Measurements from ENCODE around the gene RBKS.

The RBKS gene

DNA sequence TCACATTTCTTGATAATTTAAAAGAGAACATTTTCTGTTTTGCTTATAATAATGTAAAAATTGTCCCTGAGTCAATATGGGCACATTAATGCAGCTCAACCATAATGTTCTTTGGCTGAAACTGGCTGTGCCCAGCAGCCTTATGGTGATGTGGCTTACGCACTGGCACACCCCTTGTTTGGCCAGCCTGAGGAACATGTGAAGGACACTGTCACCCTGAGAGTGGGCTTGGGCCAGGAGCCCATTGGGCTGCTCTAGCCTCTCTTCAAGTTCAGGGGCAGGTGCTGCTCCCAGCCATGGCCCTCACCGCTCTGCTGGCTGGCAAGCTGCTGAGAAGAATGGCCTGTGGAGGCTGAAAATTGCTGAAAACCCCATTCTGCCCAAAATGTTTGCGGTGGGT lies 81.2 kb downstream of the RBKS start:
- TF ChIP-seq, protein P1, sequence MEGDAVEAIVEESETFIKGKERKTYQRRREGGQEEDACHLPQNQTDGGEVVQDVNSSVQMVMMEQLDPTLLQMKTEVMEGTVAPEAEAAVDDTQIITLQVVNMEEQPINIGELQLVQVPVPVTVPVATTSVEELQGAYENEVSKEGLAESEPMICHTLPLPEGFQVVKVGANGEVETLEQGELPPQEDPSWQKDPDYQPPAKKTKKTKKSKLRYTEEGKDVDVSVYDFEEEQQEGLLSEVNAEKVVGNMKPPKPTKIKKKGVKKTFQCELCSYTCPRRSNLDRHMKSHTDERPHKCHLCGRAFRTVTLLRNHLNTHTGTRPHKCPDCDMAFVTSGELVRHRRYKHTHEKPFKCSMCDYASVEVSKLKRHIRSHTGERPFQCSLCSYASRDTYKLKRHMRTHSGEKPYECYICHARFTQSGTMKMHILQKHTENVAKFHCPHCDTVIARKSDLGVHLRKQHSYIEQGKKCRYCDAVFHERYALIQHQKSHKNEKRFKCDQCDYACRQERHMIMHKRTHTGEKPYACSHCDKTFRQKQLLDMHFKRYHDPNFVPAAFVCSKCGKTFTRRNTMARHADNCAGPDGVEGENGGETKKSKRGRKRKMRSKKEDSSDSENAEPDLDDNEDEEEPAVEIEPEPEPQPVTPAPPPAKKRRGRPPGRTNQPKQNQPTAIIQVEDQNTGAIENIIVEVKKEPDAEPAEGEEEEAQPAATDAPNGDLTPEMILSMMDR (IDR thresholded peaks at IDR 0.05; ENCODE audit: extremely low read depth, missing control alignments): no peak
- DNase-seq (ENCODE audit: low spot score): no peak

DNA sequence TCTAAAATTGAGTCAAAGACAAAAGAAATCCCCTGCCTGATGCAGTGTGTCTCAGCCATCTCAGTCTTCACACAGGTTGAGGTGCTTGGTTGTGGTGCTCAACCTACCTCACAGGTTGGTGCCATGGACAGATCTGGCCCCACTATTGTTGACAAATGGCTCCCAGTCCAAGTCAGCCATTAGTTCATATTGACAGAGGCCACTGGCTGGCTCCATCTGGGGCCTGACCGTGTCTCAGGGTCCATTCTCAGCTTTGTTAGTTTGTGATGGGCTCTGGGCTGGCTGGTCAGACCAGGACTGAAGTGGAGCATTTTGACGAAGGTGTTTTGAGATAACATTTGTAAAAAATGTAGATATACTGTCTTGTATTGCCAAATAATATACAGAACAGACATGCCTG lies 81.8 kb downstream of the RBKS start:
- TF ChIP-seq, protein P1 (IDR thresholded peaks at IDR 0.05; ENCODE audit: extremely low read depth, missing control alignments): no peak
- no peak for DNase-seq (ENCODE audit: low spot score)

DNA sequence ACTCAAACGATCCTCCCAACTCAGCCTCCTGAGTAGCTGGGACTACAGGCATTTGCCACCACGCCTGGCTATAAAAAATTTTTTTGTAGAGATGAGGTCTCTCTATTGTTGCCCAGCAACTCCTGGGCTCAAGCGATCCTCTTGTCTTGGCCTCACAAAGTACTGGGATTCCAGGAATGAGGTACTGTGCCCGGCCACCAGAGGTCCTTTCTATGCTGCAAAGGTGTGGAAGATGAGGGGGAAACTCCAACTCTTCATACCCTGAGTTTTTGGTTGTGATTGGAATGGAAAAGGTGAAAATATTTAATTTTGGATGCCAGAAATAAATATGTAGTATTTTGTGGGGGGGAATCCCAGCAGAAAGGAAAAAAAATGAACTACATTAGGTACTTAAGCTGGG lies 82.7 kb downstream of the RBKS start:
- TF ChIP-seq, protein P1 (IDR thresholded peaks at IDR 0.05; ENCODE audit: extremely low read depth, missing control alignments): no peak
- DNase-seq (ENCODE audit: low spot score): no peak

DNA sequence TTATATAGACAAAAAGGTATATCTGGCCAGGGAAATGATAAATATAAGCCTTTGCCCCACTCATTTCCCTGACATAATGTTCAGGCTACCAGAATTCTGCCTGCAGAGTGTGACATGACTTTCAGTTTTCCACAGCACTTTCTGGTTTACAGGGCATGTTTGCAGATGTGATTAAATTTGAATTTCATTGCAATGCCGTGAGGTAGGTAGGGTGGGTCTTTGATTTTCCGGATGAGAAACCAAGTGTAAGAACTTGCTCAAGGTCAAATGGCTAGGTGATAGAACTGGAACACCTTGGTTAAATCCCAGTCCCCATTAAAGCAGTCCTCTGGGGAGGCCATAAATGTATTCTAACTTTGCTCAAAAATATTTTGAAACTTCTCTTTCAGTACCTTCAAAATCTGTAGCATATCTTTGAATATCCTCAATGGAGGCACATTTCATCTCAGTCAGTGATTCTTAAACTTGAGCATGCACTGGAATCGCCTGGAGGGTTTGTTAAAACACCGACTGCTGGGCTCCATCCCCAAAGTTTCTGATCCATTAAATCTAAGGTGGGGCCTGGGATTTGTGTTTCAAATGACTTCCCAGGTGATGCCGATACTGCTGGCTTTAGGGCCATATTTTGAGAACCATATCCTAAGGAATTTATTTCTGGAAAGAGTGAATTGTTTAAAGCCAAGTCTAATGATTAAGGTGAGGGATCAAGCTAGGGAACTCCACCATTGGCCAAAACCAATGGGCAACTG lies 83.7 kb downstream of the RBKS start:
- DNase-seq (ENCODE audit: low spot score): no peak
- TF ChIP-seq, protein P1 (IDR thresholded peaks at IDR 0.05; ENCODE audit: extremely low read depth, missing control alignments): no peak

DNA sequence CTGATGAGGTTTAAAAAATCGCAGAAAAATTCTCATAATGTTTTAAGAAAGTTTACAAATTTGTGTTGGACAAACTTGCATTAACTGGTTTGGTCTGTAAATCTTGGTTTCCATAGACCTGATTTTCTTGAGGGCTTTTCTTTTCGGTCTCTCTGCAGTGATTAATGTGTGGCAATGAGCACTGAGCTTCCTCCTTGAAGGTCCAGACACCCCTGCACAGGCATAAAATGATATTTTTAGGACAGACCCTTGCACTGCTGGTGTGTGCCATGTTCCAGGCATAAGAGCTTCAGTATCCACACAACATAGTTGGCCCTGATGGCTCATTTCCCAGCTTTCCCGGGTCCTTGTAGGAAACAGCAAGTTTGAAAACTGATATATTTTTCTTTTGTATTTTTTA lies 85.0 kb downstream of the RBKS start:
- DNase-seq (ENCODE audit: low spot score): no peak
- TF ChIP-seq, protein P1 (IDR thresholded peaks at IDR 0.05; ENCODE audit: extremely low read depth, missing control alignments): no peak

DNA sequence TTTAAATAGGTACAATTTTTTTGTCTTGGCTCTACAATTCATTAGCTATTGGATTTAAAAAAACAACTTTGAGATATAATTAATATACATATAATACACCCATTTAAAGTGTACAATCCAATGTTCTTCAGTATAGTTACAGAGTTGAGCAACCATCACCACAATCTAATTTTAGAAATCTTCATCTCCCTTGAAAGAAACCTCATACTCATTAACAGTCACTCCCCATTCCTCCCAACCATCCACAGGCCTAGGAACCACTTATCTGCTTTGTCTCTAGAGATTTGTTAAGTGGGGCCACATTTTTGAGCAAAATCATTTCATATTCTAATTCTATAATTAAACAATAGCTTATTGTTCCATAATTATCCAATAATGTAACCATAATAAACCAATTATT lies 86.0 kb downstream of the RBKS start:
- DNase-seq (ENCODE audit: low spot score): no peak
- TF ChIP-seq, protein P1 (IDR thresholded peaks at IDR 0.05; ENCODE audit: extremely low read depth, missing control alignments): no peak

DNA sequence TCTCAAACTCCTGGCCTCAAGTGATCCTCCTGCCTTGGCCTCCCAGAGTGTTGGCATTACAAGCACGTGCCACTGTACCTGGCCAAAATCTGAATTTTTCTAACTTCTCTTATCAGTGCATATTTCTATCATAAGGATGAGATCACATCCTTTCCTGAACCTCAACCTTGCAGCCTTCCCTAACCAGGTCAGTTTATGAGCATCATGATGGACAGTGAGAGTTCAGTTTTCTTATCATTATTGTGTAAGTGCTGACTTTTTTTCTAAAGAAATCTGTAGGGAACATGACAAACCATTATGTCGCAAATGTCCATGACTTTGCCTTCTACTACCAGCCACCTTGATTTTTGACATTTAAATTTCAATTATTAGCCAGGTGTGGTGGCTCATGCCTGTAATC lies 87.1 kb downstream of the RBKS start:
- no peak for DNase-seq (ENCODE audit: low spot score)
- TF ChIP-seq, protein P1 (IDR thresholded peaks at IDR 0.05; ENCODE audit: extremely low read depth, missing control alignments): no peak

All from GM20000 (cell line).